Neuronal stem cell (in vitro differentiated cells): ENCODE results near the gene KBTBD4.
"Not testable (repeated sequence)": the region's sequence is repeated elsewhere in the genome, so short reads cannot be mapped to it uniquely, and the experiment has no call there.

ENCODE experiments used
- DNase-seq: peaks from one replicate; pipeline ENCODE4 v3.0.0-alpha.2; 2013; ENCODE audit warnings: low spot score
- H2AFZ ChIP-seq: one replicate; pipeline ENCODE4 v1.6.1; 2013; ENCODE audit warnings: mild to moderate bottlenecking, low read length, inconsistent platforms
- H2AK5ac ChIP-seq: 2 replicates; pipeline ENCODE4 v1.6.1; 2013; ENCODE audit warnings: low read depth, mild to moderate bottlenecking, inconsistent platforms, low read length, moderate library complexity, mixed read lengths
- H2BK120ac ChIP-seq: 2 replicates; pipeline ENCODE4 v1.6.1; 2013; ENCODE audit warnings: low read depth, mild to moderate bottlenecking, inconsistent platforms, low read length, moderate library complexity, mixed read lengths
- H2BK12ac ChIP-seq: one replicate; pipeline ENCODE4 v1.6.1; 2013; ENCODE audit warnings: low read length, inconsistent platforms
- H2BK15ac ChIP-seq: 2 replicates; pipeline ENCODE4 v1.6.1; 2013; ENCODE audit warnings: mild to moderate bottlenecking, low read length, inconsistent platforms, mixed read lengths
- H2BK5ac ChIP-seq: one replicate; pipeline ENCODE4 v1.6.1; 2013; ENCODE audit warnings: inconsistent platforms, mild to moderate bottlenecking, low read length, moderate library complexity
- H3K14ac ChIP-seq: one replicate; pipeline ENCODE4 v1.6.1; 2013; ENCODE audit warnings: low read length, inconsistent platforms
- H3K18ac ChIP-seq: 2 replicates; pipeline ENCODE4 v1.6.1; 2013; ENCODE audit warnings: low read length, inconsistent platforms
- H3K23ac ChIP-seq: 2 replicates; pipeline ENCODE4 v1.6.1; 2013; ENCODE audit warnings: low read depth, mild to moderate bottlenecking, mixed read lengths, low read length, inconsistent platforms; ENCODE audit not compliant: poor library complexity
- H3K27ac ChIP-seq: replicated peaks from 3 replicates; pipeline ENCODE4 v1.5.1; 2013; ENCODE audit warnings: low read length, inconsistent platforms
- H3K27me3 ChIP-seq, 3 experiments: 2 replicates each; pipeline ENCODE4 v1.6.1; 2013; ENCODE audit warnings: low read length in 3 of 3, mild to moderate bottlenecking in 2 of 3, inconsistent platforms in 1 of 3, low read depth in 1 of 3, mixed read lengths in 1 of 3, moderate library complexity in 1 of 3; ENCODE audit not compliant: control insufficient read depth in 3 of 3, insufficient read depth in 3 of 3
- H3K36me3 ChIP-seq, 2 donors: replicated peaks in 1 of 2; 2 replicates each; pipeline ENCODE4 v1.6.1; 2013; ENCODE audit warnings: low read length in 2 of 2; ENCODE audit not compliant: control insufficient read depth in 2 of 2, insufficient read depth in 2 of 2
- H3K4ac ChIP-seq: 2 replicates; pipeline ENCODE4 v1.6.1; 2013; ENCODE audit warnings: inconsistent platforms, mild to moderate bottlenecking, low read length, moderate library complexity
- H3K4me1 ChIP-seq, 2 donors: 1 replicate in 1 of 2; 2 replicates in 1 of 2; pipeline ENCODE4 v1.6.1; 2013; ENCODE audit warnings: low read length in 2 of 2, low read depth in 1 of 2; ENCODE audit not compliant: control insufficient read depth in 2 of 2, insufficient read depth in 1 of 2
- H3K4me2 ChIP-seq: one replicate; pipeline ENCODE4 v1.6.1; 2013; ENCODE audit warnings: mild to moderate bottlenecking, low read length, inconsistent platforms; ENCODE audit not compliant: insufficient read depth, poor library complexity, severe bottlenecking
- H3K4me3 ChIP-seq, 2 donors: 2 replicates each; pipeline ENCODE4 v1.5.1; 2013; ENCODE audit warnings: low read length in 2 of 2, mild to moderate bottlenecking in 2 of 2, inconsistent platforms in 1 of 2, moderate library complexity in 1 of 2
- H3K79me1 ChIP-seq: one replicate; pipeline ENCODE4 v1.6.1; 2013; ENCODE audit warnings: low read depth, mild to moderate bottlenecking, inconsistent platforms, low read length, moderate library complexity
- H3K9ac ChIP-seq: one replicate; pipeline ENCODE4 v1.6.1; 2013; ENCODE audit warnings: mild to moderate bottlenecking, low read depth, low read length, inconsistent platforms; ENCODE audit not compliant: poor library complexity
- H3K9me3 ChIP-seq, 2 donors: replicated peaks in 1 of 2; 2 replicates each; pipeline versions ENCODE3 to v1.6.1; 2013; ENCODE audit warnings: low read length in 2 of 2, mild to moderate bottlenecking in 2 of 2, inconsistent platforms in 1 of 2, low read depth in 1 of 2, mixed read lengths in 1 of 2, moderate library complexity in 1 of 2; ENCODE audit not compliant: control insufficient read depth in 2 of 2, insufficient read depth in 1 of 2
- H4K8ac ChIP-seq: one replicate; pipeline ENCODE4 v1.6.1; 2013; ENCODE audit warnings: low read depth, mild to moderate bottlenecking, inconsistent platforms, low read length, moderate library complexity
- H4K91ac ChIP-seq: one replicate; pipeline ENCODE4 v1.6.1; 2013; ENCODE audit warnings: low read length, low read depth, mild to moderate bottlenecking, inconsistent platforms; ENCODE audit not compliant: poor library complexity
- WGBS, 2 donors: extraction: QIAGEN DNeasy Blood & Tissue Kit; methylation state at CpG; one replicate each; pipeline ENCODE4 v1.1.7; 2013; ENCODE audit warnings: missing lambda C conversion rate in 2 of 2, mixed read lengths in 1 of 2; ENCODE audit not compliant: insufficient read length in 2 of 2, insufficient replicate concordance in 1 of 2; ENCODE audit errors: extremely low coverage in 2 of 2; 5-methylcytosine and 5-hydroxymethylcytosine counted together

The KBTBD4 gene

GRCh38 chr11:47546274-47546673 is 32.5 kb downstream of the KBTBD4 start:
- H3K18ac ChIP-seq, H4K91ac ChIP-seq, H3K9ac ChIP-seq, H2BK15ac ChIP-seq, H3K27me3 ChIP-seq, H2BK12ac ChIP-seq, H3K4me3 ChIP-seq, H3K14ac ChIP-seq, H2BK120ac ChIP-seq, H3K79me1 ChIP-seq, DNase-seq, H4K8ac ChIP-seq, H2AFZ ChIP-seq, H3K9me3 ChIP-seq, H3K27ac ChIP-seq, H3K4me1 ChIP-seq, H3K23ac ChIP-seq, H2AK5ac ChIP-seq, H2BK5ac ChIP-seq, H3K4me2 ChIP-seq, H3K4ac ChIP-seq: not testable (repeated sequence)
- peaks cover 0 to 73% of the 10 kb centered on the region in 2 donors for H3K36me3 ChIP-seq
- no CpG with 5 or more reads among the region's 7 CpGs for WGBS, 2 donors

DNA sequence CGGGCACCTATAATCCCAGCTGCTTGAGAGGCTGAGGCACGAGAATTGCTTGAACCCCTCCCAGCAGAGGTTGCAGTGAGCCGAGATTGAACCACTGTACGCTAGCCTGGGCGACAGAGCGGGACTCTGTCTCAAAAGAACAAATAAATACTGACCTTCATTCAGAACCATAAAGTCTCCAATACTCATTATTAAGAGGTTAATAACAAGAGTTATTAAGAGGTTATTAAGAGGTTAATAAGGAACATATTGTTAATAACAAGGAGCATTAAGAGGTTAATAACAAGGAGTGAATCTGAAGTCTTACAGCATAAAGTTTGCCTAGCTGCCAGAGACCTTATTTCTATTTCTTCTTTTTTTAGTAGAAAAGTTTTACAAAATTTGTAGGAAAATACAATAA is 33.5 kb downstream of the KBTBD4 start:
- H3K36me3 ChIP-seq = peaks cover 0 to 71% of the 10 kb centered on the region in 2 donors
- no CpG with 5 or more reads among the region's 6 CpGs for WGBS, 2 donors
- peaks cover 7% of the 10 kb centered on the region for H3K79me1 ChIP-seq
- no peak overlapping the region for H4K91ac ChIP-seq
- no peaks in the 10 kb centered on the region for H3K27me3 ChIP-seq
- no peak for DNase-seq
- no peak overlapping the region for H4K8ac ChIP-seq
- no peak overlapping the region for H3K27ac ChIP-seq
- H3K9ac ChIP-seq = no peak overlapping the region
- H3K14ac ChIP-seq = no peak overlapping the region
- no peak overlapping the region for H3K4me3 ChIP-seq
- H3K23ac ChIP-seq = no peak overlapping the region
- no peak overlapping the region for H2BK15ac ChIP-seq
- no peak overlapping the region for H3K4me2 ChIP-seq
- no peak overlapping the region for H2AFZ ChIP-seq
- no peak overlapping the region for H3K18ac ChIP-seq
- H2BK5ac ChIP-seq = no peak overlapping the region
- no peaks in the 10 kb centered on the region for H3K4me1 ChIP-seq
- no peak overlapping the region for H2AK5ac ChIP-seq
- H3K4ac ChIP-seq = no peak overlapping the region
- H2BK120ac ChIP-seq = no peak overlapping the region
- no peak overlapping the region for H2BK12ac ChIP-seq
- no peaks in the 10 kb centered on the region for H3K9me3 ChIP-seq

GRCh38 chr11:47541070-47541469 is 37.7 kb downstream of the KBTBD4 start:
- Histone ChIP-seq H2AK5ac (no peak overlapping the region), H3K4ac (no peak overlapping the region), H2BK12ac (no peak overlapping the region), H4K8ac (no peak overlapping the region), H3K9me3 (no peaks in the 10 kb centered on the region), H3K27me3 (no peaks in the 10 kb centered on the region), H2BK120ac (no peak overlapping the region), H3K79me1 (peaks cover 4% of the 10 kb centered on the region), H4K91ac (no peak overlapping the region), H3K14ac (no peak overlapping the region), H2AFZ (no peak overlapping the region), H3K23ac (no peak overlapping the region), H3K9ac (no peak overlapping the region), H3K27ac (no peak overlapping the region), H3K36me3 (peaks cover 0 to 52% of the 10 kb centered on the region in 2 donors), H3K4me3 (no peak overlapping the region), H2BK5ac (no peak overlapping the region), H3K18ac (no peak overlapping the region), H3K4me1 (peaks cover 0 to 5% of the 10 kb centered on the region in 2 donors), H3K4me2 (no peak overlapping the region), H2BK15ac (no peak overlapping the region)
- no CpG with 5 or more reads among the region's 2 CpGs for WGBS, 2 donors
- DNase-seq = no peak

GRCh38 chr11:47539681-47540039 is 39.1 kb downstream of the KBTBD4 start:
- no peak overlapping the region for H2AFZ ChIP-seq
- peaks cover 0 to 59% of the 10 kb centered on the region in 2 donors for H3K36me3 ChIP-seq
- no peak overlapping the region for H2BK15ac ChIP-seq
- no peak overlapping the region for H3K4me2 ChIP-seq
- H2AK5ac ChIP-seq = no peak overlapping the region
- WGBS, 2 donors = no CpG with 5 or more reads among the region's 2 CpGs
- no peak overlapping the region for H4K91ac ChIP-seq
- no peak overlapping the region for H3K27ac ChIP-seq
- H3K27me3 ChIP-seq = no peaks in the 10 kb centered on the region
- H2BK120ac ChIP-seq = no peak overlapping the region
- no peak overlapping the region for H2BK12ac ChIP-seq
- DNase-seq = no peak
- H3K79me1 ChIP-seq = peaks cover 4% of the 10 kb centered on the region
- H3K4me1 ChIP-seq = peaks cover 0 to 5% of the 10 kb centered on the region in 2 donors
- H3K9me3 ChIP-seq = no peaks in the 10 kb centered on the region
- no peak overlapping the region for H2BK5ac ChIP-seq
- H3K9ac ChIP-seq = no peak overlapping the region
- H3K23ac ChIP-seq = no peak overlapping the region
- no peak overlapping the region for H3K18ac ChIP-seq
- H4K8ac ChIP-seq = no peak overlapping the region
- H3K14ac ChIP-seq = no peak overlapping the region
- H3K4ac ChIP-seq = no peak overlapping the region
- H3K4me3 ChIP-seq = no peak overlapping the region
